Measurements from ENCODE around the gene SUPT3H. TPM values are rescaled to one million over a fixed set of nuclear protein-coding genes. Genes with fewer than 3 reads are reported as not detected.

SUPT3H gene
- total RNA-seq, 1 experiment from 2014 or later = 15.8 TPM

DNA sequence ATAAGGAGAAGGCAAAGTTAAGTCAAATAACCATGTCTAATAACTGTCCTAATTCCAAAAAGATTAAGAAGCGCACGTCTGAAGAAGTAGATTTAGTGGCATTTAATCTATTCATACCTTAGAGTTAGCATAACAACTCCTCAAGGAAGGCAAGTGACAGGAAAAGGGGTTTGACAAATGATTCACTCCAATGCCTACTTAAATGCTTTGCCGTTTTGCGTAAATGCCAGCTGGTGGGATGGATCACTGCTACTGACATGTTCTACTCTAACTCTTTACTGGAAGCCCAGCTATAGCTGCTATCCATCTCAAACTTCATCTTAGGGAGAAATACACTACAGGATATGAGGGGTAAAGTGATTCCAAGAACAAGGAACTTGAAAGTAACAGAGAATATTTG, 396.9 kb downstream of the SUPT3H start:
- Histone ChIP-seq H3K27me3 (no peaks in the 10 kb centered on the region), H3K36me3 (no peaks in the 10 kb centered on the region), H3K9me3 (replicated peaks) (no peaks in the 10 kb centered on the region; the same call in 1 of the 2 replicates), H3K27ac (no peak overlapping the region), H3K4me3 (no peak overlapping the region), H3K4me1 (peaks cover 10% of the 10 kb centered on the region; the same call in 1 of the 2 replicates)
- peak in 1 of 2 experiments; percentile 9 for DNase-seq

GRCh38 chr6:44976677-44977641, 400.8 kb downstream of the SUPT3H start:
- Histone ChIP-seq H3K27me3 (no peaks in the 10 kb centered on the region), H3K4me3 (no peak overlapping the region), H3K36me3 (no peaks in the 10 kb centered on the region), H3K9me3 (replicated peaks) (no peaks in the 10 kb centered on the region; the same call in none of the 2 replicates), H3K4me1 (peaks cover 10% of the 10 kb centered on the region; the same call in 1 of the 2 replicates), H3K27ac (no peak overlapping the region)
- peak in 1 of 2 experiments; percentile 11 for DNase-seq

DNA sequence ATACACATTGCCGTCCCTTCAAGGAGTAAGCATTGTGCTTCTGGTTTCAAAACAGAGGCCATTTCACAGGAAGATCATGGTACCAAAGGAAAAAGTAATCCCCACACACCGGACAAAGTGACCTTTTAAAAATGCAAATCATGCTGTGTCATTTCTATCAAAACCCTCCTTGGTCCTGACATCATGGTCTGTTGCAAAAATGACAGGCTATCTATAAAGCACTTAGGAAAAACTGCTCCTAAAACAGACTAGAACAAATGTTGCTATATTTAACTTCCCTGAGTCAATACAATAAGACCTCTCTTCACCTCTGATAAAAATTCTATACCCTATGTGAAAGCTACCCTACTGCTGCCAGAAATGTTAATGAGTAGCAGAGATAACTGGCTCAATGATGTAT, 403.2 kb downstream of the SUPT3H start:
- no peak overlapping the region for H3K4me3 ChIP-seq
- DNase-seq = no peak
- H3K27ac ChIP-seq = no peak overlapping the region
- H3K9me3 ChIP-seq (replicated peaks) = no peaks in the 10 kb centered on the region; the same call in none of the 2 replicates
- H3K27me3 ChIP-seq = no peaks in the 10 kb centered on the region
- H3K36me3 ChIP-seq = no peaks in the 10 kb centered on the region
- peaks cover 10% of the 10 kb centered on the region; the same call in 1 of the 2 replicates for H3K4me1 ChIP-seq

GRCh38 chr6:44972709-44973108, 405.0 kb downstream of the SUPT3H start:
- no peak for DNase-seq
- H3K36me3 ChIP-seq = no peaks in the 10 kb centered on the region
- peaks cover 10% of the 10 kb centered on the region; the same call in 1 of the 2 replicates for H3K4me1 ChIP-seq
- no peaks in the 10 kb centered on the region for H3K27me3 ChIP-seq
- no peaks in the 10 kb centered on the region; the same call in none of the 2 replicates for H3K9me3 ChIP-seq (replicated peaks)
- H3K27ac ChIP-seq = no peak overlapping the region
- H3K4me3 ChIP-seq = no peak overlapping the region

DNA sequence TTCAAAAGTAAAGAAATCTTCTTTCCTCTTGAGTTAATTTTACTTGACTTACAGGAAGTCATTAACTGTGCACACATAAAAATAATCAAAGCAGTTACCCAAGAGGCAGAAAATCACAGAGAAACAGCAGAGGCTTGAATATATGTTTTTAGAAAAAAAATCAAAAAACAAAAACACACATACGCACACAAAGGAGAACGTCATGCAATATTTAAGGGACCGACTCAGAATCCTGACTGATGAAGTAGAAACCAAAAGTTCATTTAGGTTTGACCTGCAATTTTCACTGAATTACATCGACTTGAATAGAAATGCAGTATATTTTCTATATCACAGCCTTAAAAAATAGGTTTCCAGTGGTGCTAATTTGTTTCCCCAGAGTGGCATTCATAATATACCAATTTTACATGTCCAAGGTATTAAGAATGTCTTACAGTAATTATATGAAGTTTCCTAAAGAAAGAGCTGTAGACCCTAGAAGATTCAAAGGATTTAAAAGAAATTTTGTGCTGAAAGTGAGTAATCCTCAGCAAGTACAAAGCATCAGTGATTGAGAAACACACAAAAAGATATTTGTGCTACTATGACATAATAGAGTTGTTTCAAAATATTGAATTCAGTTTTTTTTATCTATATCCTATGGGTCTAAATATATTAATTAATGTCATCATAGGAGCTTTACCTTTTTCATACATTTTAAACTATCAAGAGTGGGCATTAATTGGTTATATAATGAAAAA, 408.1 kb downstream of the SUPT3H start:
- Histone ChIP-seq H3K27me3 (no peaks in the 10 kb centered on the region), H3K4me1 (peaks cover 11% of the 10 kb centered on the region; the same call in 1 of the 2 replicates), H3K27ac (no peak overlapping the region), H3K36me3 (no peaks in the 10 kb centered on the region), H3K9me3 (replicated peaks) (no peaks in the 10 kb centered on the region; the same call in none of the 2 replicates), H3K4me3 (no peak overlapping the region)
- DNase-seq = no peak

- Histone ChIP-seq H3K27ac (no peak overlapping the region), H3K4me3 (no peak overlapping the region), H3K27me3 (no peaks in the 10 kb centered on the region), H3K36me3 (no peaks in the 10 kb centered on the region), H3K4me1 (peaks cover 11% of the 10 kb centered on the region; the same call in 1 of the 2 replicates), H3K9me3 (replicated peaks) (no peaks in the 10 kb centered on the region; the same call in 1 of the 2 replicates)
- no peak for DNase-seq
Observed at GRCh38 chr6:44967481-44967880, 410.3 kb downstream of the SUPT3H start.

DNA sequence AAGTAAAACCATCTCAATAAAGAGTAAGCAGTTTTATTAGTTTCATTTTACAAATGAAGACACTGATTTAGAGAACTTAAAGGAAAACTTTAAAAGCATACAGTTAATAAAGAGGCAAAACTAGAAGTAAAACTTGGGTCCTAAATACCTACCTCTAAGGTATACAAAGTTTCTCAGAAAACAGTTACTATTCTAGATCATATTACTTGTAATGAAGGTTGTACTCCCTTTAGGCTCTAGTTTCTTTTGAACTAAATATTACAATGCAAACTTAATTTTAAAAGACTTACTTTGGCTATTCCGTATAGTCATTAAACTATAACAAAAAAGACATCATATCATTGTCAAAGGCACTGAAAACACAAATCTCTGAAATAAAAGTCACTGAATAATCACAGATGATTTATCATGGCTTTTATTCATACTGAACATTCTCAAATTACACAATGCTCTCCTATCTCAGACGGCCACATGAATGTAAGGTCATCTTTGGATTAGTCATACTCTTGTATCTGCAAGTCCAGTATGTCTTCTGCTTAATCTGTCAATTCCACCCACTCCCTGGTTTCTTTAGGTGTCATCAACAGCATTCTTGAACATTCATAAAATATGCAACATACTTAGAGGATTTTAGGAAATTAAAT, 411.2 kb downstream of the SUPT3H start:
- Histone ChIP-seq H3K9me3 (replicated peaks) (no peaks in the 10 kb centered on the region; the same call in 1 of the 2 replicates), H3K36me3 (no peaks in the 10 kb centered on the region), H3K27ac (peak overlapping the region; percentile 16; the same call in 1 of the 2 replicates), H3K4me1 (peaks cover 11% of the 10 kb centered on the region; the same call in 1 of the 2 replicates), H3K27me3 (no peaks in the 10 kb centered on the region), H3K4me3 (no peak overlapping the region)
- peak in 1 of 2 experiments; percentile 53 for DNase-seq

DNA sequence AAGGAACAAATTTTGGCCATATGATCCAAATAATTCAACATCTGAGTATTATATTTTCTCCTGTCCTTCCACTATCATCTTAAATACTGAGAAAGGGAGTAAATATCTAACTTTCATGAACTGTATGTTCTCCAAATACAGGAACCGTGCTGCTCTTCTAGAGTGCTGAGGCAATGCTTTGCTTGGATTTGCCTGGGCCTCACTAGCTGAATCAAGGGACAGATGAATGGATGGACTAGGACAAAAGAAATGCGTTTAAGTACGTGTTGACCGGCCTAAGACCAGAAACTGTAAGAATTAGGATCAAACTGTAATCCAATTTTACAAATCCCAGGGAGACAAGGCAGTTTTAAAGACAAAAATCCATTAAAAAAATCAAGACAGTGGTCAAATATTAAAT, 412.0 kb downstream of the SUPT3H start:
- H3K4me1 ChIP-seq = peaks cover 12% of the 10 kb centered on the region

DNA sequence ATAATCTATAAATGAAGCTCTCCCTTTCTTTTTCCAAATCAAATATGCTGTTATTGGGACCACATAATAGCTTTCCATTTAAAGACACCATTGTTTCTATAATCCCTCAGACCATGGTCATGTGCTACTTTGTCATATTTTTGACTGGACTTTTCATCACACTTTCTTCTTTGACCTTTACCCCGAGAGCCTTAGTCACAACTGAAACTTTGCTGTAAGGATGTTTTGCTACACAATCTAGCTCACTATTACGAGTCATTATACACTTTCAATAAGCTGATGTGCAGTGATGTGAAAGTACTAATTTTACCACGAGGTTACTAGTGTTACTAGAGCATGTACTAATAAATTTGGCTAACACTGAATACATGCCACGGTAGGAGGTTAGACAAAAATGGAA, 416.8 kb downstream of the SUPT3H start:
- no peak overlapping the region for H3K4me3 ChIP-seq
- no peak overlapping the region for H3K27ac ChIP-seq
- H3K4me1 ChIP-seq = peaks cover 5% of the 10 kb centered on the region
- H3K27me3 ChIP-seq = no peaks in the 10 kb centered on the region
- no peak for DNase-seq
- no peaks in the 10 kb centered on the region for H3K36me3 ChIP-seq
- H3K9me3 ChIP-seq (replicated peaks) = no peaks in the 10 kb centered on the region; the same call in 1 of the 2 replicates

More for the DNA sequence above, 412.0 kb downstream of the SUPT3H start:
- H3K36me3 ChIP-seq = no peaks in the 10 kb centered on the region
- no peak for DNase-seq
- H3K9me3 ChIP-seq (replicated peaks) = no peaks in the 10 kb centered on the region; the same call in 1 of the 2 replicates
- H3K27me3 ChIP-seq = no peaks in the 10 kb centered on the region
- H3K4me3 ChIP-seq = no peak overlapping the region
- no peak overlapping the region for H3K27ac ChIP-seq

DNA sequence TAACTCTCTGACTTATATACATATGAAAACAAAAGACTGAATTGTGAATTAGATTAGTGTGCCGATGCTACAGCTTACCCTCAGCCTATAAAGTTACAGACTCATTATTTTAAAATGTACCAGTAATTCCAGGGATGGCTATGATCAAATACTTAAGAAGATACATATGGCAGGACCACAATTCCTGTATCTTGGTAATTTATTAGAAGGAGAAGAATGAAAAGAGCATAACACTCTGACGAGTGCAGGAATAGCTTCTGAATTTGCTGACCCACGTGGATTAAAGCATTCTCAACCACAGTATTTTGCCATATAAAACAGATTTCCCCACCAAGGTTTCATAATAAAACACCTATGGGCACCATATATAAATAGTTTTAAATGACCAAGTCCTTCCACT, 418.1 kb downstream of the SUPT3H start:
- Histone ChIP-seq H3K4me3 (no peak overlapping the region), H3K4me1 (peaks cover 2% of the 10 kb centered on the region; the same call in 1 of the 2 replicates), H3K27me3 (no peaks in the 10 kb centered on the region), H3K36me3 (no peaks in the 10 kb centered on the region), H3K9me3 (replicated peaks) (no peaks in the 10 kb centered on the region; the same call in 1 of the 2 replicates), H3K27ac (no peak overlapping the region)
- no peak for DNase-seq

DNA sequence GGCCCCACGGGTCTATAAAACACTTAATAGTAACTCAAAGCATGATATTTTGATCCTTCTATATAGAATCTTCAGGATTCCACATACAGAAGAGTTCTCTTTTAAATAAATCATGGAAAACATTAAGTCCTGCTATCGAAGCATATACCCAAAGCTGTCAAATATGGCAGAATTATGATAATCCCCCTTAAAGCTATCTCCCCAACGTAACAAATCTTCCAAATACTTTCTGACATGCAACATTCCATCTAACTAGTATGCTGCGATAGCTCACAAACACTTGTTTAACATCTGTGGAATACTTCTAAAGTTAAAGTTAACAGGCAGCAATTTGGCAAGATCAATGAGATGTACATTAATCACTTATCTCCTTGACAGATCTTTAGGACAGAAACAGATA, 420.6 kb downstream of the SUPT3H start:
- H3K36me3 ChIP-seq = no peaks in the 10 kb centered on the region
- peaks cover 2% of the 10 kb centered on the region; the same call in 1 of the 2 replicates for H3K4me1 ChIP-seq
- H3K9me3 ChIP-seq (replicated peaks) = no peaks in the 10 kb centered on the region
- DNase-seq = no peak
- H3K27ac ChIP-seq = no peak overlapping the region
- no peaks in the 10 kb centered on the region for H3K27me3 ChIP-seq
- H3K4me3 ChIP-seq = no peak overlapping the region

DNA sequence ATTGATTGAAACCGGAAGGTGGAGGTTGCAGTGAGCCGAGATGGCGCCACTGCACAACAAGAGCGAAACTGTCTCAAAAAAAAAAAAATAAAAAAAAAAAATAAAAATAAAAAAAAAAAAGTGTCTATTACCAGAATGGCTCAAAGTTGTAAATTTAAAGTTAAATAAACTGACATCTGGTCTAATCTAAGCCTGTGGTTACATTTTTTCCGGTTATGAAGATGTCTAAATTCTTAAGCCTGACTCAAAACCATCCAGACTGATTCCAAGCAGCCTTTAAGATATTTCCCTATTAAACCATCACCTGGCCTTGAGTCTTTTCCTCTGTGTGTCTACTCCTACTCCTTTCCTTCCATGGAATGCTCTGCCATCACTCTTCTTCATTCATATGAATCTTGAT, 421.3 kb downstream of the SUPT3H start:
- DNase-seq = no peak

DNA sequence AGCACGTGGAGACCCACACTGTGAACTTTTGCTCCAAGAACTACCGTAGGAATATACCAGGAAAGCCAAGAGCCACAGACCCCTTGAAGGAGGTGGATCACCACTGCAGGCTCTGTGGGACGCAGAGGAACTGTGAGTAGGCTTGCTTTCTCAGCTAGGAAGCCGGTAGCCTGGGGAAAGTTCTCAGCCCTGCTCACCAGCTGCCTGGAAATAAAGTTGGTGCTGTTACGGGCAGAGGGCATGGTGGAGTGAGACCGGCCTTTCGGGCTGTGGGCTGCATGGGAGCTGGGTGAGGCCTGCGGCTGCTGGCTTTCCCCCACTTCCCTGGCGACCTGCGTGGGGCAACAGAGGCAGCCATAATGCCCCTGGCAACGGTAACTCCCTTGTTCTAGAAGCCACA, 422.6 kb downstream of the SUPT3H start:
- no peak overlapping the region for H3K27ac ChIP-seq
- H3K4me1 ChIP-seq = no peaks in the 10 kb centered on the region
- no peak for DNase-seq
- H3K27me3 ChIP-seq = no peaks in the 10 kb centered on the region
- 0 out of 2 replicates have a peak, but pooled peaks cover 3% of the 10 kb centered on the region for H3K36me3 ChIP-seq
- H3K9me3 ChIP-seq (replicated peaks) = peaks cover 3% of the 10 kb centered on the region; the same call in 1 of the 2 replicates
- no peak overlapping the region for H3K4me3 ChIP-seq

More for the DNA sequence above, 421.3 kb downstream of the SUPT3H start:
- H3K27ac ChIP-seq = no peak overlapping the region
- no peak overlapping the region for H3K4me3 ChIP-seq
- peaks cover 2% of the 10 kb centered on the region; the same call in 1 of the 2 replicates for H3K4me1 ChIP-seq
- no peaks in the 10 kb centered on the region for H3K27me3 ChIP-seq
- H3K36me3 ChIP-seq = 0 out of 2 replicates have a peak, but pooled peaks cover 3% of the 10 kb centered on the region
- H3K9me3 ChIP-seq (replicated peaks) = no peaks in the 10 kb centered on the region

DNA sequence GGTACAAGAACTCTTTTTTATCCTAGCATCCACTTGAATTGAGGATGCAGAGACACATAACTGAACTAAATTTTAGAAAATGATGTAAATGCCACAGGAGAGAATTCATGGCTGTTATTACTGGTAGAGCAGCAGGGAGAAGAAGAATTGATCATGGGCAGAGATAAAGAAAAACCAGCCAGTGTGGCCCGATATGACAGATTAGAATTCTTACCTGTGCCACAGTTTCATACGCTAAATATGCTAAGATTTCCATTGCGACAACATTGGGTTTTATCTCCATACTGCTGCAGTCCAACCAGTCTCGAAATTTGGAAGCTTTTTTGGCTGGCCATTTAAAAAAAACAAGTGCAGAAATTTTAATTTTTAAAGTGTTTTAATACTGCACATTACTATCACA, 423.5 kb downstream of the SUPT3H start:
- Histone ChIP-seq H3K4me3 (no peak overlapping the region), H3K36me3 (0 out of 2 replicates have a peak, but pooled peaks cover 3% of the 10 kb centered on the region), H3K27ac (no peak overlapping the region), H3K27me3 (no peaks in the 10 kb centered on the region), H3K9me3 (replicated peaks) (peaks cover 4% of the 10 kb centered on the region), H3K4me1 (no peaks in the 10 kb centered on the region)
- DNase-seq = no peak
